Measurements from ENCODE around the gene ZNF436.

DNA sequence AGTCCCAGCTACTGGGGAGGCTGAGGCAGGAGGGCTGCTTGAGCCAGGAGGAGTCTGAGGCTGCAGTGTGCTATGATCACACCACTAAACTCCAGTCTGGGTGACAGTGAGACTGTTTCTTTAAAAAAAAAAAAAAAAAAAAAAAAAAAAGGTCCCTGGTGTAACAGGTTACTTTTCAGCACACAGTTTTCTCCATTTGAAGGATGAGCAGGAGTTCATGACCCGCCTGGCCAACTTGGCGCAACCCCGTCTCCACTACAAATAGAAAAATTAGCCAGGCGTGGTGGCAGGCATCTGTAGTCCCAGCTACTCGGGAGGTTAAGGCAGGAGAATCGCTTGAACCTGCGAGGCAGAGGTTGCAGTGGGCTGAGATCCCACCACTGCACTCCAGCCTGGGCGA, 37.9 kb downstream of the ZNF436 start:
- no peak for TF ChIP-seq EZH2 (IDR thresholded peaks at IDR 0.05; ENCODE audit: insufficient read depth, poor library complexity, severe bottlenecking)
- TF ChIP-seq EZH2phosphoT487 (IDR thresholded peaks at IDR 0.05; ENCODE audit: insufficient read depth, low read depth) = no peak
